Stimulated activated CD4-positive, alpha-beta T cell treated with anti-CD3 and anti-CD28 coated beads, Interleukin-15, amount 100 ng/mL, for 1 hour (primary cell): ENCODE results near the gene FMN1.

Source experiments
- DNase-seq, 2 donors: peaks; one replicate each; pipeline ENCODE4 v3.0.0-alpha.2; 2020; ENCODE audit warnings: low read depth in 1 of 2, low spot score in 1 of 2

Gene FMN1

GRCh38 chr15:32842081-32842480 lies 352.4 kb downstream of the FMN1 start:
- no peak for DNase-seq

- DNase-seq: no peak
Measured at GRCh38 chr15:32840507-32841245, 353.8 kb downstream of the FMN1 start.

- DNase-seq: no peak
Measured at GRCh38 chr15:32838820-32839219, 355.7 kb downstream of the FMN1 start.

- no peak for DNase-seq
Measured at GRCh38 chr15:32838338-32838737, 356.2 kb downstream of the FMN1 start.

GRCh38 chr15:32837935-32838334 lies 356.6 kb downstream of the FMN1 start:
- no peak for DNase-seq

- no peak for DNase-seq
Measured at GRCh38 chr15:32834156-32834555, 360.4 kb downstream of the FMN1 start.

GRCh38 chr15:32833379-32833821 lies 361.1 kb downstream of the FMN1 start:
- no peak for DNase-seq

- no peak for DNase-seq
Measured at GRCh38 chr15:32831485-32831884, 363.0 kb downstream of the FMN1 start.

- DNase-seq: no peak
Measured at GRCh38 chr15:32830241-32830640, 364.3 kb downstream of the FMN1 start.

GRCh38 chr15:32829436-32829835 lies 365.1 kb downstream of the FMN1 start:
- DNase-seq: no peak

- no peak for DNase-seq
Measured at GRCh38 chr15:32828507-32829186, 365.9 kb downstream of the FMN1 start.

- DNase-seq: no peak
Measured at GRCh38 chr15:32826685-32827084, 367.8 kb downstream of the FMN1 start.

- DNase-seq: no peak
Measured at GRCh38 chr15:32825219-32825618, 369.3 kb downstream of the FMN1 start.

- DNase-seq: no peak
Measured at GRCh38 chr15:32824777-32825176, 369.7 kb downstream of the FMN1 start.

- DNase-seq: no peak
Measured at GRCh38 chr15:32823750-32824149, 370.8 kb downstream of the FMN1 start.

- DNase-seq: no peak
Measured at GRCh38 chr15:32822739-32823138, 371.8 kb downstream of the FMN1 start.

- no peak for DNase-seq
Measured at GRCh38 chr15:32819448-32819847, 375.1 kb downstream of the FMN1 start.

GRCh38 chr15:32818758-32819447 lies 375.6 kb downstream of the FMN1 start:
- DNase-seq: no peak

- no peak for DNase-seq
Measured at GRCh38 chr15:32817577-32817976, 376.9 kb downstream of the FMN1 start.

- DNase-seq: no peak
Measured at GRCh38 chr15:32807331-32807730, 387.2 kb downstream of the FMN1 start.

- no peak for DNase-seq
Measured at GRCh38 chr15:32803631-32804030, 390.9 kb downstream of the FMN1 start.

GRCh38 chr15:32802286-32802936 lies 392.1 kb downstream of the FMN1 start:
- no peak for DNase-seq
